HG03520 (cell line): ENCODE results near the gene ZMAT5.

ENCODE experiments used
- ATAC-seq: cut with Tn5 transposase; IDR thresholded peaks from one replicate; pipeline ENCODE4 v1.9.1; 2021; ENCODE audit warnings: mild to moderate bottlenecking, moderate library complexity; ENCODE audit not compliant: unreplicated experiment

The ZMAT5 gene, protein sequence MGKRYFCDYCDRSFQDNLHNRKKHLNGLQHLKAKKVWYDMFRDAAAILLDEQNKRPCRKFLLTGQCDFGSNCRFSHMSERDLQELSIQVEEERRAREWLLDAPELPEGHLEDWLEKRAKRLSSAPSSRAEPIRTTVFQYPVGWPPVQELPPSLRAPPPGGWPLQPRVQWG

DNA sequence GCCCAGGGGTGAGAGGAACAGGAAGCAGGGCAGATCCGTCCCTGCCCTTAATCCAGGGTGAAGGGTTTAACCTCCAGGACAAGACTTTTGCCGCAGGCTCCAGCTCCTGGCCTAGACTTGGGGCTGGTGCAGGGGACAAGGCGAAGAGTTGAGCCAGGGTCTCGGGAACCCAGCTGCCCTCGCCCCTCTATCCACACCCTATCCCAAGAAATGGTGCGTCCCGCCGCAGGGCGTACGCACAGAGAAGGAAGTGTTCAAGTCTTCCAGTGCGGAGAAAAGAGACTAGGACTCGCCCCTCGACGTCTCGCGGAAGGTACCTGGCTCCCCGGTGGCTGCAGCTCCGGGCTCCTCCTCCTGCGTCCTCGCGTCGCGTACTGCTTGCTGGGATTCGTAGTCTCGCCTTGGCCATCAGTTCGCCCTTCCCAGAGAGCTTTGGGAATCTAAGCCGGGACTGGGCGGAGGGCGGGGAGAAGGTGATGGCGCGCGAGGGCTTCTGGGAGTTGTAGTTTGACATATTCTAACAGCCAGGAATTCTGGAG, at the start of gene ZMAT5:
TSS of gene ZMAT5 (minus strand) at position 376 of the 539 bp plus-strand sequence. CDS start 18,463 bp downstream, outside the sequence.
- ATAC-seq: peak; percentile 87

DNA sequence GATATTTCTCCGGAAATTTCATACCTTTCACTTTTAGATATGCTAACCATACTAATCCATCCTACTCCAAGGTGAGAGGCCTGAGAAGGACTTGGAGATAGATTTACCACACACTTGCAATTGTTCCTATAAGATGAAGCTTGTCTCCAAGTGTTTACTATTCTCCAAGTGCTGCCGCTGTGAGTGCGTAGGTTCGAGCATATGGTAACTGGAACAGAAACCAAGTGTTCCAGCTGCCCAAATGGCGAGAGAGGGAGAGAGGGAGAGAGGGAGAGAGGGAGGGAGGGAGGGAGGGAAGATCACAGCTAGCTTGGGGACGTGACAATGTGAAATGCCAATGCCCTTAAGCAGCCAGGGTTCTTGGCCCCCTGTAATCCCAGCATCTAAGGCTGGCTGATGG, 49.7 kb upstream of the ZMAT5 start:
- ATAC-seq: no peak

DNA sequence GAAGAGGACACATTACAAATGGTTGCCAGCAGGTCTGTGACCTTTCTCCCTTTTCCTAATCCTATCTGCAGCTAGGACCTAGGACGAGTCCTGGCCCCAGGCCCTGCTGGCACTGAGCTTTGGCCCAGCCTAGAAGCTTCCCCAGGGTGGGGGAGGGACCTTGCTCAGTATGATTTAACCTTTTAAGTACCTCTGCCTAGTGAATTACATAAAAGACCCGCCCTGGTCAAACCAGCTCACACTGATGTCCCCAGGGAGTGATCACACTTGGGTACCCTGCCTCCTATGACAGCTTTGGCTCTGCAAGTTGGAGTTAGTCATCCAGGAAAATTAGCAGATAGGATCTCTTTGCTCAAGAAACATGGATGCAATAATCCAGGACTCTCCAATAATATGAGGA, 49.3 kb upstream of the ZMAT5 start:
- no peak for ATAC-seq

DNA sequence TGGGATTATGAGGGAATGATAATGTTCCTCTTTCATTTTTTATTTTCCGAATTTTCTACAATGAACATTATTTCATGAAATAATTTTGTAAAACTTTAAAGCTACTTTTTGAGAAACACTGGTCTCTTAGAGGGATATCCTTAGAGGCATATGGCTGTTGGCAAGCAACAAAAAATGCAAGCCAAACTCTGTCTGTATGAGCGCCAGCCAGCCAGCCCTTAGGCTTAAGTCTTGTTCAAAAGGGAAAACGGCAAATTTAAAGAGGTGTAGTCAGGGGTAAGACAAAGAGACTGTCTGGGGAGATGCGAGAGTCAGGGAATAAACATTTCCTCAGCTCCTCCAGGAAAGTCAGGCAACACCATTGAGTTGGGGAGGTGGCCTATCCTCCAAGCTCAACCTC, 48.8 kb upstream of the ZMAT5 start:
- no peak for ATAC-seq

DNA sequence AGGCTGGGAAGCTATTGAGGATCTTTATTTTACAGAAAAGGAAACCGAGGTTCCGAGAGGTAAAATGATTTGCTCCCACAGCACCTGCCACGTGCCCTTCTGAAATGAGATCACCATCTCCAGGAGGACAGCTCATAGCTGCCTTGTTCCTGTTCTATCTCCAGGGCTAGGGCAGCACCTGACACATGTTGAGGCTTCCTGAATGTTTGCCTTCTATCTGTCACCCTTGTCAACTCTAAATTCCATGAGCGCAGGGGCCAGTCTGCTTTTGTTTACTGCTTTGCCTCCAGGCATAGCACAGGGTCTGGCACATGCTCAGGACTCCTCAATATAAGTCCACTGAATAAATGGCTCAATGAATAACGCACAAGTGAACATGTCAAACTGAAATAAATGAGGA, 47.2 kb upstream of the ZMAT5 start:
- no peak for ATAC-seq

GRCh38 chr22:29813563-29813962, 46.8 kb upstream of the ZMAT5 start:
- no peak for ATAC-seq

GRCh38 chr22:29813126-29813525, 46.3 kb upstream of the ZMAT5 start:
- ATAC-seq: no peak

DNA sequence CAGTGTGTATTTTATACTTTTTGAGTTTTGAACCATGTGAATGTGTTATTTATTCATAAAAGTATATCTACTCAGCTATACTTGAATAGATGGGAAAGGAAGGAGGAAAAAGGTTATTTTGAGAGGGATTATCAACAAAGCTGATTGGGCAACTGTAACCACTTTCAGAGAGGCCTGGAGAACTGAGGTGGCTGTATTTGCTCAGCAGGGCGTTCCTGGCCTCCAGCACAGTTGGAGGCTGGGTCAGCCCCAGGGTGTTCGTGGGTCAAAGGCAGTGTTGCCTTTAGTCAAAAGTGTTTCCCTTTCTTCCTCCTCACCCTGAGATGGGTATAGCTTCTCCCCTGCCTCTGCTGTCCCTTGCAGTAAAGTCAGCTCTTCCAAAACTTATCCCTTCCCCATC, 44.6 kb upstream of the ZMAT5 start:
- no peak for ATAC-seq

DNA sequence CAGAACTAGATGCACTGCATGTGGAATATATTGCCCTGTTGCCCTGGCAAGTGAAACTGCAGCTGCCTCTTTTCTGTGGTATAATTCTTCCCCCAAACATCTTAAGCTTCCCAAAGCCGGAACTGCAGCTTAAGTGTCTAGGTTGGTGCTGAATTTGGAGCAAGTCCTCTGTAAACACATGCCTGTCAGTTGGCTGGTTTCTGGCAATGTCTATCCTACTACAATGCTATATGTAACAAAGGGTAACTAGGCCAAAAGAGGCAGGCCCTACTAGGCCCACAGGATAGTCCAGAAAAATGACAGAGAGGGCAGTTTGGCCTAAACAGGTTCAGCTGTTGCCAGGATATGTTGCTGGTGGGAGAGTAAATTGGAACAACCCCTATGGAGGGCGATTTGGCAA, 43.4 kb upstream of the ZMAT5 start:
- ATAC-seq: no peak

DNA sequence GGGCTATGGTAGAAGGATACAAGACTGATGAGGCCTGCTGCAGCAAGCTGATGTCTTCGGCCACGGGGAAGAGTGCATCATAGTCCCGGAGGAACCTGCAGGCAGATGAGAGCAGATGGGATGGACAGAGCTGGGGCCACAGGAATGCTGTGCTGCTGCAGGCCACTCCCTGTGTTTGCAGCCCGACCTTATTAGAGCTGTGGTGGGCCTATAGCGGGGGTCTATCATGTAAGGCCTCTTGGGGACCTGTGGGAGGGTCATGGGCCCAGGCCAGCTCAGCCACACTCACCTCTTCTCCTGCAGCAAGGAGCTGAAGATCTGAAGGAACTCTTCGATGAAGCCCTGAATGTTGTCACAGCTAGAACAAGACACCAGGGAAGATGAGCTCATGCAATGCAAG, 39.4 kb upstream of the ZMAT5 start:
- no peak for ATAC-seq

- ATAC-seq: no peak
Measured at GRCh38 chr22:29804985-29805384, 38.2 kb upstream of the ZMAT5 start.

DNA sequence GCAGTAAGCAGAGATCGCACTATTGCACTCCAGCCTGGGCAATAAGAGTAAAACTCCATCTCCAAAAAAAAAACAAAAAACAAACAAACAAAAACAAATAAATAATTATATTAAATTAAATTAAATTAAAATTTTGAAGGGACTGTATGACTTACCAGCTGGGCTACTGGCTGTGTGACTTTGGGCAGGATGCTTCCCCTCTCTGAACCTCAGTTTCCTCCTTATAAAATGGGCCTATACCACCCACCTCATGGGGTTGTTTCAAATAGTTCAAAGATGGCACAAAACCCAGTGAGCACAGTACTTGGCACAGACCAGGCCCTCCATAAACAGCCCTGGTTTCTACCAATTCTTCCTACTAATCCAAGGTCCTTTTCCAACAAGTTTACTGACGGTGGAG, 36.4 kb upstream of the ZMAT5 start:
- no peak for ATAC-seq

- ATAC-seq: no peak
Measured at GRCh38 chr22:29801796-29802195, 35.0 kb upstream of the ZMAT5 start.

- ATAC-seq: no peak
Measured at GRCh38 chr22:29801153-29801552, 34.3 kb upstream of the ZMAT5 start.

DNA sequence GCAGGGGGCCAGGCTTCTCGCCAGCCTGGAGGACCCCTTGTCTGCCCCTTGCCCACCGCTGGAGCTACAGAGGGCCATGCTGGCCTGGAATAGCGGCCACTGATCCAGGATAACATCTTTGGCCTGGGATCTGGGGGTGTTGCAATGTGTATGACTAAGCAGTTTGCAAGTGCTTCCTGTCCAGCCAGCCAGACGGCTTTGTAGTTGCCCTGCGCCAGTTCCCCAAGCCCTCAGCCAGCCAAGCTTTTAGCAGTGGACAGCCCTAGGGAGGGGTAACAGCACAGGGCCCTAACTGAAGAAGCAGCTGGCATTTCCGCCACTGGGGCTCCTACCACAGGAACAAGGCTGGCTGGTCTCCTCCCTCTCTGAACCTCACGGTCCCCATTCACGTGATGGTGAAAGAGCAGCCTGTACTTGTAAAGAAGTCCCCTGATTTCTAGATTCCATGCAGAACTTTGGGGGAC, 32.4 kb upstream of the ZMAT5 start:
- ATAC-seq: no peak

GRCh38 chr22:29798801-29799200, 32.0 kb upstream of the ZMAT5 start:
- ATAC-seq: no peak

DNA sequence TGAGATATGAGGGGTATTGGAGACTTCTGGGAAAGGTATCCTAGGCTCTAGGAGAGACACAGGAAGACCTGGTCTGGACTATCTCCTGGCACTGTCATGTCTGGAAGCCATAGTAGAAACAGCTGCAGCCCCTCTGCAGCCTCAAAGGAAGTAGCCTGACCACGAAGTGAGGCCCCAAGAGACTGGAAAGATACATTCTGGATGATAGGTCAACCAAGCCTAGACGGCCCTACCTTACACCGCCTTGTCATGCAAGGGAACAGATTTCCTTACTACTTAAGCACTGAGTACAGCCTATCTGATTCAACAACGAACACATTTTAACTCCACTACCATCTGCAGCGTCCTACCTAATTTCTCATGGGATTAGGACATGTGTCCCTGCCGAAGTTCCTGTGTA, 31.5 kb upstream of the ZMAT5 start:
- no peak for ATAC-seq

GRCh38 chr22:29797351-29797750, 30.5 kb upstream of the ZMAT5 start:
- ATAC-seq: no peak

GRCh38 chr22:29795663-29796062, 28.9 kb upstream of the ZMAT5 start:
- no peak for ATAC-seq

DNA sequence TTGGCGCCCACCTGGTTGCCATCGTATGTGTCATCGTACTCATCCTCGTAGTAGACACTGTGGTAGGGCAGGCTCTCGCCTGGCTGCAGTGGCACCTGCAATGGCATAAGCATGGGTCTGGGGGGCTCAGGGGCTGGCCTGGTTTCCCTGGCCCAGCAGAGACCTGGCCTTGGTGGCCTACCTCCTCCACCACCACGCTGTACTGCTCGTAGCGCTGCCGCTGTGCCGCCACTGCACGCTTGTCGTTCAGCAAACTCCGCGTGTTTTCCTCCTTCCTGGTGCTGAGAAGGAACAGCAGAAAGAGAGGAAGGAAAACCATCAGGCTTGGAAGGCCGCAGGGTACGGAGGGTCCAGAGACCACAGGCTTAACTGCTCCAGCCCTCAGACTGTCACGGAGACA, 26.6 kb upstream of the ZMAT5 start:
- ATAC-seq: no peak

DNA sequence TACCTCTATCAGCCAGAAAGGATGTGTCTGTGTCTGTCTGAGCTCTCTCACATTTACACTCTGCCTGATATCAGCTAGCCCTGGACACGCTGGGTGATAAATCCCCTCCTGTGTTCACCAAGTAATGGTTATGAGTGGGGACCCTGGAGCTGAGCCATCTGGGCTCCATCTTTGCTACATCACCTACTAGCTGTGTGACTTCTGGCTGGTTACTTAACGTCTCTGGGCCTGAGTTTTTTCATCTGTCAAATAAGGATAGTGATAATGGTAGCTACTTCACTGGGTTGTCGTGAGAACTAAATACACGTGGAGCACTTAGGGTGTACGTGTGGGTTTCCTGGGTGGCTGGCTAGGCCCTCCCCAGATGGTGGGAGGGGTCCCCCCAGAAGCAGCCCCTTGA, 23.3 kb upstream of the ZMAT5 start:
- ATAC-seq: no peak

GRCh38 chr22:29788339-29789279, 21.8 kb upstream of the ZMAT5 start:
- no peak for ATAC-seq
